Neural progenitor cell (in vitro differentiated cells): ENCODE measurements around the gene BAIAP3. TPM values are rescaled to one million over a fixed set of nuclear protein-coding genes. Genes with fewer than 3 reads are reported as not detected.

ENCODE experiments used
- DNase-seq: peaks from one replicate; pipeline ENCODE4 v3.0.0-alpha.2; 2016; ENCODE audit warnings: low spot score
- H2AFZ ChIP-seq: fragments of 200-600 bp; sonication (generic); replicated peaks from 2 replicates; pipeline ENCODE4 v1.6.1; 2016; ENCODE audit warnings: antibody characterized with exemption
- H3F3A ChIP-seq: fragments of 200-600 bp; sonication (generic); 2 replicates; pipeline ENCODE4 v1.6.1; 2016; ENCODE audit warnings: antibody characterized with exemption, low read depth
- H3K27ac ChIP-seq: fragments of 200-600 bp; sonication (generic); 2 replicates; pipeline ENCODE4 v1.5.1; 2016; ENCODE audit warnings: mild to moderate bottlenecking
- H3K27me3 ChIP-seq: fragments of 200-600 bp; sonication (generic); 2 replicates; pipeline ENCODE4 v1.6.1; 2016; ENCODE audit warnings: mild to moderate bottlenecking, moderate library complexity
- H3K36me3 ChIP-seq: fragments of 200-600 bp; sonication (generic); 2 replicates; pipeline ENCODE4 v1.5.1; 2016
- H3K4me1 ChIP-seq: fragments of 200-600 bp; sonication (generic); 2 replicates; pipeline ENCODE4 v1.6.1; 2016; ENCODE audit warnings: mixed run types
- H3K4me2 ChIP-seq: fragments of 200-600 bp; sonication (generic); 2 replicates; pipeline ENCODE4 v1.6.1; 2016
- H3K4me3 ChIP-seq: fragments of 200-600 bp; sonication (generic); 2 replicates; pipeline ENCODE4 v1.5.1; 2016
- H3K79me2 ChIP-seq: fragments of 200-600 bp; sonication (generic); 2 replicates; pipeline ENCODE4 v1.6.1; 2016; ENCODE audit warnings: low read depth
- H3K9ac ChIP-seq: fragments of 200-600 bp; sonication (generic); 2 replicates; pipeline ENCODE4 v1.6.1; 2016
- H3K9me3 ChIP-seq: fragments of 200-600 bp; sonication (generic); 2 replicates; pipeline ENCODE4 v1.5.1; 2016; ENCODE audit warnings: low read depth
- H4K20me1 ChIP-seq: fragments of 200-600 bp; sonication (generic); 2 replicates; pipeline ENCODE4 v1.6.1; 2016; ENCODE audit warnings: low read depth
- H3K27ac Mint-ChIP-seq: 3 replicates; pipeline ENCODE4 v1.8.0; 2021; ENCODE audit warnings: mixed read lengths
- H3K27me3 Mint-ChIP-seq: 2 replicates; pipeline ENCODE4 v1.8.0; 2022; ENCODE audit warnings: low read depth, mild to moderate bottlenecking, inconsistent platforms, moderate library complexity, mixed read lengths; ENCODE audit not compliant: insufficient read depth
- H3K36me3 Mint-ChIP-seq: 3 replicates; pipeline ENCODE4 v1.8.0; 2021; ENCODE audit warnings: mixed read lengths
- H3K4me1 Mint-ChIP-seq: 3 replicates; pipeline ENCODE4 v1.8.0; 2021; ENCODE audit warnings: mixed read lengths
- H3K4me3 Mint-ChIP-seq: 3 replicates; pipeline ENCODE4 v1.8.0; 2021; ENCODE audit warnings: mild to moderate bottlenecking, moderate library complexity, mixed read lengths
- H3K9me3 Mint-ChIP-seq: 3 replicates; pipeline ENCODE4 v1.8.0; 2020; ENCODE audit warnings: mixed read lengths
- EZH2 ChIP-seq: fragments of 200-600 bp; sonication (generic); IDR thresholded peaks from 2 replicates; pipeline ENCODE4 v1.6.1; 2017; ENCODE audit warnings: antibody characterized with exemption, mild to moderate bottlenecking, moderate library complexity
- EZH2phosphoT487 ChIP-seq: fragments of 200-600 bp; sonication (generic); IDR thresholded peaks from 2 replicates; pipeline ENCODE4 v1.6.1; 2017; ENCODE audit warnings: antibody characterized with exemption
- total RNA-seq: library from RNA; depleted of rRNA; stranded (reverse); fragments of >200 nt; gene quantifications from 2 replicates; pipeline ENCODE4 v1.2.3, GENCODE V29; 2015; ENCODE audit warnings: low replicate concordance
- TF ChIP-seq, protein P1 (sequence below): fragments of 200-600 bp; sonication (generic); IDR thresholded peaks from 2 replicates; pipeline ENCODE4 v1.5.1; 2017; ENCODE audit warnings: antibody characterized with exemption, mild to moderate bottlenecking

Gene BAIAP3
- total RNA-seq, 1 donor from 2014 or later: 0.34 TPM

GRCh38 chr16:1349951-1350350 is 16.5 kb downstream of the BAIAP3 start:
- peaks cover 5% of the 10 kb centered on the region for H3K36me3 Mint-ChIP-seq
- Histone ChIP-seq H2AFZ (no peak overlapping the region), H3F3A (no peaks in the 10 kb centered on the region), H3K79me2 (peaks cover 41% of the 10 kb centered on the region), H3K4me1 (no peaks in the 10 kb centered on the region), H3K4me2 (no peak overlapping the region), H3K36me3 (no peaks in the 10 kb centered on the region), H3K4me3 (no peak overlapping the region), H3K9ac (no peak overlapping the region), H3K9me3 (no peaks in the 10 kb centered on the region), H4K20me1 (peaks cover 6% of the 10 kb centered on the region), H3K27ac (no peak overlapping the region), H3K27me3 (peaks cover 3% of the 10 kb centered on the region)
- H3K4me3 Mint-ChIP-seq: peak overlapping the region; percentile 87
- peaks cover 16% of the 10 kb centered on the region for H3K27me3 Mint-ChIP-seq
- H3K4me1 Mint-ChIP-seq: peaks cover 21% of the 10 kb centered on the region
- peaks cover 6% of the 10 kb centered on the region for H3K9me3 Mint-ChIP-seq
- no peak for TF ChIP-seq EZH2
- TF ChIP-seq, protein P1, sequence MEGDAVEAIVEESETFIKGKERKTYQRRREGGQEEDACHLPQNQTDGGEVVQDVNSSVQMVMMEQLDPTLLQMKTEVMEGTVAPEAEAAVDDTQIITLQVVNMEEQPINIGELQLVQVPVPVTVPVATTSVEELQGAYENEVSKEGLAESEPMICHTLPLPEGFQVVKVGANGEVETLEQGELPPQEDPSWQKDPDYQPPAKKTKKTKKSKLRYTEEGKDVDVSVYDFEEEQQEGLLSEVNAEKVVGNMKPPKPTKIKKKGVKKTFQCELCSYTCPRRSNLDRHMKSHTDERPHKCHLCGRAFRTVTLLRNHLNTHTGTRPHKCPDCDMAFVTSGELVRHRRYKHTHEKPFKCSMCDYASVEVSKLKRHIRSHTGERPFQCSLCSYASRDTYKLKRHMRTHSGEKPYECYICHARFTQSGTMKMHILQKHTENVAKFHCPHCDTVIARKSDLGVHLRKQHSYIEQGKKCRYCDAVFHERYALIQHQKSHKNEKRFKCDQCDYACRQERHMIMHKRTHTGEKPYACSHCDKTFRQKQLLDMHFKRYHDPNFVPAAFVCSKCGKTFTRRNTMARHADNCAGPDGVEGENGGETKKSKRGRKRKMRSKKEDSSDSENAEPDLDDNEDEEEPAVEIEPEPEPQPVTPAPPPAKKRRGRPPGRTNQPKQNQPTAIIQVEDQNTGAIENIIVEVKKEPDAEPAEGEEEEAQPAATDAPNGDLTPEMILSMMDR: no peak
- H3K27ac Mint-ChIP-seq: no peak overlapping the region
- no peak for DNase-seq

GRCh38 chr16:1350691-1351090 is 17.2 kb downstream of the BAIAP3 start:
- H3K27ac Mint-ChIP-seq: no peak overlapping the region
- no peak overlapping the region for H2AFZ ChIP-seq
- H3K4me3 Mint-ChIP-seq: peak overlapping the region; percentile 87
- H3K4me1 ChIP-seq: no peaks in the 10 kb centered on the region
- H3K4me3 ChIP-seq: peak overlapping the region; percentile 99
- H3K27me3 ChIP-seq: no peaks in the 10 kb centered on the region
- peaks cover 8% of the 10 kb centered on the region for H4K20me1 ChIP-seq
- H3K9me3 ChIP-seq: no peaks in the 10 kb centered on the region
- H3K9ac ChIP-seq: peak overlapping the region; percentile 94
- no peaks in the 10 kb centered on the region for H3K36me3 ChIP-seq
- peaks cover 21% of the 10 kb centered on the region for H3K4me1 Mint-ChIP-seq
- TF ChIP-seq, protein P1: no peak
- TF ChIP-seq EZH2: no peak
- TF ChIP-seq EZH2phosphoT487: no peak
- no peak for DNase-seq
- no peaks in the 10 kb centered on the region for H3F3A ChIP-seq
- H3K4me2 ChIP-seq: peak overlapping the region; percentile 89
- H3K27ac ChIP-seq: no peak overlapping the region
- H3K36me3 Mint-ChIP-seq: peaks cover 5% of the 10 kb centered on the region
- H3K79me2 ChIP-seq: peaks cover 43% of the 10 kb centered on the region
- H3K9me3 Mint-ChIP-seq: peaks cover 6% of the 10 kb centered on the region
- peaks cover 19% of the 10 kb centered on the region for H3K27me3 Mint-ChIP-seq

DNA sequence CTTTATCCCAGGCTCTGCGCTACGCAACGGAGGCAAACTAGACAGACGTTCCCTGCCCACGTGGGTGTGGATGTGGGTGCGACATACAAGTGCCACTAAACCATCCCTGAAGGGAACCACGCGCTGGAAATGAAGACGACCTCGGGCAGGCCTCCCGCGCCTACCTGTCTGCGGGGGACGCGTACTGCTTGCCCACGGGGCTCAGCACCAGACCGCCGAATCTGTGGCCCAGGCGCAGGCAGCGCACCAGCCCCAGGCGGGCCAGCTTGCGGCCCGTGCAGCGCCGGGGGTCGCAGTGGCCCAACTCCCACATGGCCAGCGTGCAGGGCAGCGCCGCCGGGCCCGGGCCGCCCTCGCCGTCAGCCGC is 17.8 kb downstream of the BAIAP3 start:
- Mint-ChIP-seq H3K4me3 (peak overlapping the region; percentile 87), H3K9me3 (peaks cover 6% of the 10 kb centered on the region), H3K4me1 (peaks cover 21% of the 10 kb centered on the region), H3K36me3 (peaks cover 5% of the 10 kb centered on the region), H3K27me3 (peaks cover 19% of the 10 kb centered on the region), H3K27ac (no peak overlapping the region)
- Histone ChIP-seq H3K27me3 (no peaks in the 10 kb centered on the region), H3K4me3 (peak overlapping the region; percentile 99), H3K79me2 (peaks cover 49% of the 10 kb centered on the region), H3K27ac (no peak overlapping the region), H3K9ac (peak overlapping the region; percentile 94), H2AFZ (peak overlapping the region; percentile 82), H3K36me3 (no peaks in the 10 kb centered on the region), H3K4me1 (no peaks in the 10 kb centered on the region), H3K9me3 (no peaks in the 10 kb centered on the region), H3K4me2 (peak overlapping the region; percentile 89), H4K20me1 (peaks cover 11% of the 10 kb centered on the region), H3F3A (no peaks in the 10 kb centered on the region)
- TF ChIP-seq EZH2phosphoT487 (no peak), EZH2 (no peak)
- TF ChIP-seq, protein P1: no peak
- no peak for DNase-seq
